ENCODE data around the gene ZNF593OS. TPM values are rescaled to one million over a fixed set of nuclear protein-coding genes. Genes with fewer than 3 reads are reported as not detected.
A peak's percentile ranks its signal among the peaks of the same experiment; 100 is the strongest.

Gene ZNF593OS
- total RNA-seq, 2 experiments from 2014 or later = not detected

DNA sequence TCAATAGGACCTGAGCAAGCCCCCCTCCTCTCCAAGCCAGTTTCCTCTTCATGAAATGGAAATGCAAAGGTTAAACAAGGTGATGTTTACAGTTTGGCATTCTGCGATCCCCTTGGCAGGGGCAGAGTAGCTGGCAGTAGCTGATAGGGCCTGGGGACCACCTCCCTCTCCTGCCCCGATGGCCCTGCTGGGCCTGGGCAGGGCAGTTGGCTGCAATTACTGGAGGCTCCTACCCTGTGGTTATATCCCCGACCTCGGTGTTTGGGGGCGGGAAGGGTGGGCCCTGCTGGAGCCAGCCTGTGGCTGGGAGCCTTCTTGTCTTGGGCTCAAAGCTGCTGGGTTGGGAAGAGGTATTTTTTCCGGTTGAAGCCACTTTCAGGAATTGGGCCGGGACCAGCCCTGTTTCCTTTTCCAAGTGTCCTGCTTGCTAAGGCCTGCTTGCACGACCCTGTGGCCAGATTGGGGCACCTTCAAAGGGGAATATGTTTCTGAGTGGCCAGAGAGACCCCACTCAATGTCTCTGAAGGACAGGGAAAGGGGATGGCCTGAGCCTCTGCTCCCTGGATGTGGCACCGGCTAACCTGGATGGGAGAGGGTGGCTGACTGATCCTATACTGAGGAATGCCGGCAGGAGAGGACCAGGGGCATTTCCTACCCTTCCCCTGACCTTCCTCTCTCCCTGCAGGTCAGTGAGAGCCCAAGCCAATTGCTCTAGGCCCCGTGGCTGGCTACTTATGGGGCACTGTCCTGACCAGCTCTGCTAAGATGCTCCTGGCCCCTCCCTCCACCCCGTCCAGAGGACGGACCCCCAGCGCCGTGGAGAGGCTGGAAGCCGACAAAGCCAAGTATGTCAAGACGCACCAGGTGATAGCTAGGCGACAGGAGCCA is 10.9 kb downstream of the ZNF593OS start:
- H3K4me3 Mint-ChIP-seq = no peak overlapping the region
- DNase-seq = no peak

DNA sequence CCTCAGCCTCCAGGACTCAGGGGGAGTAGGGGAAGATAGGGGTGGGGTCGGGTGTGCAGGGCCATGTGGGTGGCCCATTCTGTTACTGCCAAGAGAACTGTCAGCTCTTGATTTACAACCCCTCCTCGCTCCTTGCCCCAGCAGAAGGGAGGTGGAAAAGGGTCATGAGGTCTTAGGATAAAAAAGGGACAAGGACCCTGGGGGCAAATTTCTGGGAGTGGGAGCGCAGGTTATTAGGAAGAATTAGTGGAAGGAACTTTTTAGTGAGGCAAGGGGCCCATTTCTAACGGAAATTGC is 11.9 kb downstream of the ZNF593OS start:
- TF ChIP-seq, protein P1, sequence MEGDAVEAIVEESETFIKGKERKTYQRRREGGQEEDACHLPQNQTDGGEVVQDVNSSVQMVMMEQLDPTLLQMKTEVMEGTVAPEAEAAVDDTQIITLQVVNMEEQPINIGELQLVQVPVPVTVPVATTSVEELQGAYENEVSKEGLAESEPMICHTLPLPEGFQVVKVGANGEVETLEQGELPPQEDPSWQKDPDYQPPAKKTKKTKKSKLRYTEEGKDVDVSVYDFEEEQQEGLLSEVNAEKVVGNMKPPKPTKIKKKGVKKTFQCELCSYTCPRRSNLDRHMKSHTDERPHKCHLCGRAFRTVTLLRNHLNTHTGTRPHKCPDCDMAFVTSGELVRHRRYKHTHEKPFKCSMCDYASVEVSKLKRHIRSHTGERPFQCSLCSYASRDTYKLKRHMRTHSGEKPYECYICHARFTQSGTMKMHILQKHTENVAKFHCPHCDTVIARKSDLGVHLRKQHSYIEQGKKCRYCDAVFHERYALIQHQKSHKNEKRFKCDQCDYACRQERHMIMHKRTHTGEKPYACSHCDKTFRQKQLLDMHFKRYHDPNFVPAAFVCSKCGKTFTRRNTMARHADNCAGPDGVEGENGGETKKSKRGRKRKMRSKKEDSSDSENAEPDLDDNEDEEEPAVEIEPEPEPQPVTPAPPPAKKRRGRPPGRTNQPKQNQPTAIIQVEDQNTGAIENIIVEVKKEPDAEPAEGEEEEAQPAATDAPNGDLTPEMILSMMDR (IDR thresholded peaks at IDR 0.05) = no peak
- H3K4me3 ChIP-seq (ENCODE audit: low read length) = no peak overlapping the region
- no peaks in the 10 kb centered on the region for H3K36me3 ChIP-seq (ENCODE audit: insufficient read depth, low read length)
- ChIA-PET POLR2A (no interaction called here), CTCF (interaction anchor here (0.8 kb wide), 1 partner anchor 15 kb away, joined by 4 read pairs; no protein-coding TSS in a partner anchor)
- no peaks in the 10 kb centered on the region for H3K36me3 Mint-ChIP-seq (ENCODE audit: low read depth)
- peaks cover 5% of the 10 kb centered on the region for H3K4me1 Mint-ChIP-seq (ENCODE audit: low read depth)
- peaks cover 30 to 44% of the 10 kb centered on the region in 2 experiments for H3K27me3 ChIP-seq (ENCODE audit: control insufficient read depth in 1 of 2, insufficient read depth in 2 of 2, low read length in 2 of 2)
- DNase-seq = no peak
- intact Hi-C loops (cut with DNase I, micrococcal nuclease) = loop anchor here in 1 of 2 experiments (10.0 kb wide), 2 partner anchors 205 to 235 kb away; no protein-coding TSS in a partner anchor
- H3K27me3 Mint-ChIP-seq = peaks cover 51% of the 10 kb centered on the region
- H3K9me3 Mint-ChIP-seq = no peaks in the 10 kb centered on the region
- peak overlapping the region; percentile 51 for H3K4me3 Mint-ChIP-seq
- no peaks in the 10 kb centered on the region for H3K9me3 ChIP-seq (ENCODE audit: control insufficient read depth in 1 of 2, insufficient read depth in 1 of 2, low read length in 2 of 2)
- no peak overlapping the region for H3K27ac ChIP-seq (ENCODE audit: low read depth in 1 of 2, low read length in 2 of 2)
- H3K27ac Mint-ChIP-seq = no peak overlapping the region
- ATAC-seq (ENCODE audit: poor library complexity) = no peak
- peaks cover 31% of the 10 kb centered on the region for H3K4me1 ChIP-seq (ENCODE audit: insufficient read depth, low read length)

More for the DNA sequence above, 10.9 kb downstream of the ZNF593OS start:
- TF ChIP-seq, protein P1 (IDR thresholded peaks at IDR 0.05) = no peak
- intact Hi-C loops (cut with DNase I, micrococcal nuclease) = loop anchor here in 1 of 2 experiments (10.0 kb wide), 2 partner anchors 204 to 234 kb away; no protein-coding TSS in a partner anchor
- peaks cover 5% of the 10 kb centered on the region for H3K4me1 Mint-ChIP-seq (ENCODE audit: low read depth)
- POLR2A ChIA-PET = interaction anchor here (0.7 to 1.3 kb wide), 2 partner anchors 73 kb away, joined by 4 to 5 read pairs; partner anchors contain the start of gene CEP85
- H3K27ac Mint-ChIP-seq = no peak overlapping the region
- Histone ChIP-seq H3K4me1 (ENCODE audit: insufficient read depth, low read length) (peaks cover 31% of the 10 kb centered on the region), H3K36me3 (ENCODE audit: insufficient read depth, low read length) (no peaks in the 10 kb centered on the region), H3K9me3 (ENCODE audit: control insufficient read depth in 1 of 2, insufficient read depth in 1 of 2, low read length in 2 of 2) (no peaks in the 10 kb centered on the region), H3K4me3 (ENCODE audit: low read length) (no peak overlapping the region), H3K27ac (ENCODE audit: low read depth in 1 of 2, low read length in 2 of 2) (no peak overlapping the region), H3K27me3 (ENCODE audit: control insufficient read depth in 1 of 2, insufficient read depth in 2 of 2, low read length in 2 of 2) (peaks cover 30 to 44% of the 10 kb centered on the region in 2 experiments)
- H3K27me3 Mint-ChIP-seq = peaks cover 42% of the 10 kb centered on the region
- CTCF ChIA-PET = interaction anchor here (0.8 kb wide), 1 partner anchor 16 kb away, joined by 4 read pairs; no protein-coding TSS in a partner anchor
- ATAC-seq (ENCODE audit: poor library complexity) = no peak
- no peaks in the 10 kb centered on the region for H3K36me3 Mint-ChIP-seq (ENCODE audit: low read depth)
- no peaks in the 10 kb centered on the region for H3K9me3 Mint-ChIP-seq

DNA sequence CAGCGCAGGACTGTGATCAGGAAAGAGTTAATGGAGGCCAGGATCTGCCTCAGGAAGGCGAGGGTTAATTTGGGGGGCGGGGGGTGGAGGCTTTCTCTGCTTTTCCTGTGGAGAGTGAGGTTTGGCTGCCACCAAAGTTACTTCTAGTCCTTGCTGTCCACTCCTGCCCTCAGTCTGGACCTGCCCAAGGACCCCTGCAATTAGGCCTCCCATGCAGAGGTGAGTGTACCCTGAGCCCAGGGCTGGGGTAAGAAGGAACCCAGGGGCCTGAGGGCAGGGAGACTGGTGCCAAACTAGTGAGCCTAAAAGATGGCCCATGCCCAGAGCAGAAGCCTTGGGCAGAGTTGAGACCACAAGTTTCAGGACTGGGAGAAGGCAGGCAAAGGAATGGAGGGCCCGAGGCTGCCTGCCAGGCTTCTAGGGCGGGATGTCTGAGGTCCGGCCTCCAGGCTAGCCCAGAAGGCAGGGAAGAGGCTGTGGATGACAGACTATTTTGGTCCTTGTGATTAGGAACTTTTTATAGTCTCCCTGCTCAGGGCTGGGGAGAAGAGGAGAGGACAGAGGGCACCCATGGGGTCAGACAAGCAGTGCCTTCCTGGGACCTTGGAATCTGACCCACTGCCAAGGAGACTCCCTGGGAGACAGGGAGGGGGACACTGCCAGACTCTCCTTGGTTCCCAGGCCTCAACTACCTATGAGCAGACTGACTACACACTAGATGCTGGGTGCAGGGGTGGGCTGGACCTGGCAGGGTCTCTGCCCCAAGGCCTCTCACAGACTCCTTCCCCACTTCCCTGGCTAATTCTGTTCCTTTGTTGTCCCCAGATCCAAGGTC is 12.5 kb downstream of the ZNF593OS start, which contains the start of gene FAM110D:
Gene FAM110D, plus strand, starts transcription at position 172 of the 835 bp plus-strand sequence. CDS start 2,213 bp downstream, outside the sequence.
- Mint-ChIP-seq H3K27ac (no peak within 1 kb of the TSS), H3K9me3 (no peaks in the 10 kb centered on the region), H3K4me1 (ENCODE audit: low read depth) (peaks cover 5% of the 10 kb centered on the region), H3K36me3 (ENCODE audit: low read depth) (no peaks in the 10 kb centered on the region), H3K27me3 (peaks cover 54% of the 10 kb centered on the region), H3K4me3 (peak within 1 kb of the TSS; percentile 51)
- ChIA-PET CTCF (no interaction called here), POLR2A (no interaction called here)
- H3K4me3 ChIP-seq (ENCODE audit: low read length) = no peak within 1 kb of the TSS
- no peak within 1 kb of the TSS for H3K27ac ChIP-seq (ENCODE audit: low read depth in 1 of 2, low read length in 2 of 2)
- no peaks in the 10 kb centered on the region for H3K36me3 ChIP-seq (ENCODE audit: insufficient read depth, low read length)
- no peak for ATAC-seq (ENCODE audit: poor library complexity)
- no peak for DNase-seq
- H3K4me1 ChIP-seq (ENCODE audit: insufficient read depth, low read length) = peaks cover 27% of the 10 kb centered on the region
- peaks cover 30 to 44% of the 10 kb centered on the region in 2 experiments for H3K27me3 ChIP-seq (ENCODE audit: control insufficient read depth in 1 of 2, insufficient read depth in 2 of 2, low read length in 2 of 2)
- intact Hi-C loops (cut with DNase I, micrococcal nuclease) = no loop called here
- H3K9me3 ChIP-seq (ENCODE audit: control insufficient read depth in 1 of 2, insufficient read depth in 1 of 2, low read length in 2 of 2) = no peaks in the 10 kb centered on the region
- TF ChIP-seq, protein P1 (IDR thresholded peaks at IDR 0.05) = no peak
